SKM-1 (cell line): Measurements from ENCODE around the gene TDP2.
"Not testable (repeated sequence)": the region's sequence is repeated elsewhere in the genome, so short reads cannot be mapped to it uniquely, and the experiment has no call there.

Source experiments
- DNase-seq: peaks from one replicate; lab custom pipeline; 2025; ENCODE audit not compliant: unreplicated experiment; lab: John Stamatoyannopoulos, UW

Gene TDP2

GRCh38 chr6:24666641-24667377 lies at the start of gene TDP2, which contains the start of gene ACOT13:
TSS of gene TDP2 (minus strand) at chr6:24666899. CDS start at chr6:24666862, 37 bp downstream.
TSS of gene ACOT13 (plus strand) at chr6:24667077. CDS start at chr6:24667264, 187 bp downstream.
- peak; percentile 86 for DNase-seq

- DNase-seq = no peak
These were observed 44.0 kb upstream of the TDP2 start for GRCh38 chr6:24710519-24711303.

GRCh38 chr6:24709014-24709711 lies 42.5 kb upstream of the TDP2 start:
- no peak for DNase-seq

GRCh38 chr6:24708612-24709011 lies 41.9 kb upstream of the TDP2 start:
- no peak for DNase-seq

GRCh38 chr6:24704468-24704867 lies 37.8 kb upstream of the TDP2 start:
- DNase-seq = no peak

- DNase-seq = no peak
These were observed 36.1 kb upstream of the TDP2 start for GRCh38 chr6:24702720-24703282.

- no peak for DNase-seq
These were observed 33.0 kb upstream of the TDP2 start for GRCh38 chr6:24699521-24700359.

GRCh38 chr6:24696097-24696496 lies 29.4 kb upstream of the TDP2 start:
- DNase-seq = no peak

- DNase-seq = not testable (repeated sequence)
These were observed 28.9 kb upstream of the TDP2 start for GRCh38 chr6:24695635-24696034.

- no peak for DNase-seq
These were observed 27.5 kb upstream of the TDP2 start for GRCh38 chr6:24694198-24694597.

GRCh38 chr6:24692848-24693592 lies 26.3 kb upstream of the TDP2 start:
- DNase-seq = no peak

GRCh38 chr6:24692415-24692814 lies 25.7 kb upstream of the TDP2 start:
- no peak for DNase-seq

GRCh38 chr6:24692003-24692402 lies 25.3 kb upstream of the TDP2 start:
- no peak for DNase-seq

- no peak for DNase-seq
These were observed 24.9 kb upstream of the TDP2 start for GRCh38 chr6:24691550-24691949.

- DNase-seq = no peak
These were observed 23.9 kb upstream of the TDP2 start for GRCh38 chr6:24690593-24690992.

- DNase-seq = no peak
These were observed 23.3 kb upstream of the TDP2 start for GRCh38 chr6:24689964-24690363.

- DNase-seq = no peak
These were observed 20.2 kb upstream of the TDP2 start for GRCh38 chr6:24686946-24687345.

- no peak for DNase-seq
These were observed 19.7 kb upstream of the TDP2 start for GRCh38 chr6:24686408-24686807.
